ENCODE results near the gene SLIT3. TPM values are rescaled to one million over a fixed set of nuclear protein-coding genes. Genes with fewer than 3 reads are reported as not detected.
A peak's percentile ranks its signal among the peaks of the same experiment; 100 is the strongest.

Gene SLIT3
- total RNA-seq (2021; ENCODE audit: unreplicated experiment) (0.10 TPM), Bru-seq, nascent RNA (percentile 1 among the genes with signal in this experiment), BruChase-seq, experiment 1, labeled RNA remaining after a 6-hour chase (percentile 1 among the genes with signal in this experiment), BruChase-seq, experiment 2, labeled RNA remaining after a 2-hour chase (percentile 2 among the genes with signal in this experiment)
- 0.01 TPM in 1 of 2 replicates, not detected in the other for polyA plus RNA-seq (2012)
- long read RNA-seq = 0 reads

DNA sequence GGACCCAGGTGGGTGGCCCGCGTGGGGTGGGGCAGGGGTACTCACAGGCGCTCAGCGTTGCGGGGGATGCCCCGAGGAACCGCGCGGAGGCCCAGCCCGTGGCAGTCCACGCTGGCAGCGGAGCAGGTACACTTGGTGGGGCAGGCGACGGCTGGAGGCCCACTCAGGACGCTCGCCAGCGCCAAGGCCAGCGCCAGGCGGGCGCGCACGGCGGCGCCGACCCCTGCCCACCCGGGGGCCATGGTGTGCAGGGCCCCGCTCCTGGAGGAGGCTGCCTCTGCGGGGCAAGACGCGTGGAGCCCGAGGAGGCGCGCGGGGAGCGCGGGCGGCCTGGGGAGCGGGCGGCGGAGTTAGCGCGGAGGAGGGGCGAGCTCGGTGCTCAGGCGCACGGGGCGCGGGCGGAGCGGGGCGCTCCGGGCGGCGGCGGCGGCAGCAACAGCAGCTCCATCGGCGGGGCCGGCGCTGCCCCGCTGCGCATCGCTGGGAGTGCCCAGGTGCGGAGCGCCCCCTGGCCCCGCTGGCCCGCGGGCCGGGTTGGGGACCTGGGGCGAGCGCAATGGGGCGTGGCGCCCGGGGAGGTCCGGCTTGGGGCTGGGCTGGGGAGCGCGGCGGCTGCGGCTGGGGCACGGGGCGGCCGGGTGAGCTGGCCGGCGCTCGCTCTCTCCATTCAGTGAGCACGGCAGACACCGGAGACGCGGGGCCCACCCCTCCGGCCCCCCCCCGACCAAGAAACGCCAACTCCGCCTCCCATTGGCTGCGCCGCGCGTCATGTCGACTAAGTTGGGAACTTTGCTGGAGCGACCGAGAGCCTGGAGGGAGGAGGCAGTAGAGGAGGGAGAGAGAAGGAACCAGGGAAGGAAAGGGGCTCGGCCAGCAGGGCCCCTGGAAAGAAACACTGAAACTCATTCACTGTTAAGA, at the start of gene SLIT3:
TSS of gene SLIT3 (minus strand) at position 672 of the 918 bp plus-strand sequence. CDS start at position 242, 430 bp downstream.
- H3K9me2 ChIP-seq (ENCODE audit: insufficient read depth) = no peaks in the 10 kb centered on the region
- H3K4me1 ChIP-seq (ENCODE audit: control insufficient read depth in 1 of 2, insufficient read depth in 2 of 2, low read length in 2 of 2) = no peaks in the 10 kb centered on the region
- DNase-seq (ENCODE audit: low read depth, low spot score) (no peak), ATAC-seq (no peak)
- no peak within 1 kb of the TSS for H2AFZ ChIP-seq (ENCODE audit: low read depth, low read length, poor library complexity, severe bottlenecking)
- TF ChIP-seq, protein P1, sequence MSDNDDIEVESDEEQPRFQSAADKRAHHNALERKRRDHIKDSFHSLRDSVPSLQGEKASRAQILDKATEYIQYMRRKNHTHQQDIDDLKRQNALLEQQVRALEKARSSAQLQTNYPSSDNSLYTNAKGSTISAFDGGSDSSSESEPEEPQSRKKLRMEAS (IDR thresholded peaks at IDR 0.05) = no peak
- no peak for TF ChIP-seq ELF1 (IDR thresholded peaks at IDR 0.05; ENCODE audit: borderline replicate concordance, low read depth)
- no peak for TF ChIP-seq EZH2 (IDR thresholded peaks at IDR 0.05)
- TF ChIP-seq TCF7L2 (IDR thresholded peaks at IDR 0.05; ENCODE audit: borderline replicate concordance, extremely low read depth, insufficient read depth, insufficient read length) = no peak
- TF ChIP-seq SIN3A (IDR thresholded peaks at IDR 0.05; ENCODE audit: low read depth) = no peak
- TF ChIP-seq FOSL1 (IDR thresholded peaks at IDR 0.05; ENCODE audit: low read depth) = no peak
- TF ChIP-seq JUND (IDR thresholded peaks at IDR 0.05) = no peak
- no peak for TF ChIP-seq POLR2A (IDR thresholded peaks at IDR 0.05; ENCODE audit: borderline replicate concordance, extremely low read depth, insufficient read depth, insufficient read length)
- TF ChIP-seq, protein P2, sequence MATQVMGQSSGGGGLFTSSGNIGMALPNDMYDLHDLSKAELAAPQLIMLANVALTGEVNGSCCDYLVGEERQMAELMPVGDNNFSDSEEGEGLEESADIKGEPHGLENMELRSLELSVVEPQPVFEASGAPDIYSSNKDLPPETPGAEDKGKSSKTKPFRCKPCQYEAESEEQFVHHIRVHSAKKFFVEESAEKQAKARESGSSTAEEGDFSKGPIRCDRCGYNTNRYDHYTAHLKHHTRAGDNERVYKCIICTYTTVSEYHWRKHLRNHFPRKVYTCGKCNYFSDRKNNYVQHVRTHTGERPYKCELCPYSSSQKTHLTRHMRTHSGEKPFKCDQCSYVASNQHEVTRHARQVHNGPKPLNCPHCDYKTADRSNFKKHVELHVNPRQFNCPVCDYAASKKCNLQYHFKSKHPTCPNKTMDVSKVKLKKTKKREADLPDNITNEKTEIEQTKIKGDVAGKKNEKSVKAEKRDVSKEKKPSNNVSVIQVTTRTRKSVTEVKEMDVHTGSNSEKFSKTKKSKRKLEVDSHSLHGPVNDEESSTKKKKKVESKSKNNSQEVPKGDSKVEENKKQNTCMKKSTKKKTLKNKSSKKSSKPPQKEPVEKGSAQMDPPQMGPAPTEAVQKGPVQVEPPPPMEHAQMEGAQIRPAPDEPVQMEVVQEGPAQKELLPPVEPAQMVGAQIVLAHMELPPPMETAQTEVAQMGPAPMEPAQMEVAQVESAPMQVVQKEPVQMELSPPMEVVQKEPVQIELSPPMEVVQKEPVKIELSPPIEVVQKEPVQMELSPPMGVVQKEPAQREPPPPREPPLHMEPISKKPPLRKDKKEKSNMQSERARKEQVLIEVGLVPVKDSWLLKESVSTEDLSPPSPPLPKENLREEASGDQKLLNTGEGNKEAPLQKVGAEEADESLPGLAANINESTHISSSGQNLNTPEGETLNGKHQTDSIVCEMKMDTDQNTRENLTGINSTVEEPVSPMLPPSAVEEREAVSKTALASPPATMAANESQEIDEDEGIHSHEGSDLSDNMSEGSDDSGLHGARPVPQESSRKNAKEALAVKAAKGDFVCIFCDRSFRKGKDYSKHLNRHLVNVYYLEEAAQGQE (IDR thresholded peaks at IDR 0.05; ENCODE audit: low read depth) = no peak
- TF ChIP-seq CBX3 (IDR thresholded peaks at IDR 0.05; ENCODE audit: low read depth) = no peak
- no peak for TF ChIP-seq POLR2AphosphoS5 (IDR thresholded peaks at IDR 0.05; ENCODE audit: low read depth, low read length)
- no peak for TF ChIP-seq SRF (IDR thresholded peaks at IDR 0.05; ENCODE audit: low read depth)
- TF ChIP-seq, protein P3, sequence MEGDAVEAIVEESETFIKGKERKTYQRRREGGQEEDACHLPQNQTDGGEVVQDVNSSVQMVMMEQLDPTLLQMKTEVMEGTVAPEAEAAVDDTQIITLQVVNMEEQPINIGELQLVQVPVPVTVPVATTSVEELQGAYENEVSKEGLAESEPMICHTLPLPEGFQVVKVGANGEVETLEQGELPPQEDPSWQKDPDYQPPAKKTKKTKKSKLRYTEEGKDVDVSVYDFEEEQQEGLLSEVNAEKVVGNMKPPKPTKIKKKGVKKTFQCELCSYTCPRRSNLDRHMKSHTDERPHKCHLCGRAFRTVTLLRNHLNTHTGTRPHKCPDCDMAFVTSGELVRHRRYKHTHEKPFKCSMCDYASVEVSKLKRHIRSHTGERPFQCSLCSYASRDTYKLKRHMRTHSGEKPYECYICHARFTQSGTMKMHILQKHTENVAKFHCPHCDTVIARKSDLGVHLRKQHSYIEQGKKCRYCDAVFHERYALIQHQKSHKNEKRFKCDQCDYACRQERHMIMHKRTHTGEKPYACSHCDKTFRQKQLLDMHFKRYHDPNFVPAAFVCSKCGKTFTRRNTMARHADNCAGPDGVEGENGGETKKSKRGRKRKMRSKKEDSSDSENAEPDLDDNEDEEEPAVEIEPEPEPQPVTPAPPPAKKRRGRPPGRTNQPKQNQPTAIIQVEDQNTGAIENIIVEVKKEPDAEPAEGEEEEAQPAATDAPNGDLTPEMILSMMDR (IDR thresholded peaks at IDR 0.05 in 2 of 3, conservative IDR thresholded peaks at IDR 0.05 in 1 of 3; ENCODE audit: borderline replicate concordance in 1 of 3, insufficient read depth in 1 of 3, low read depth in 2 of 3, low read length in 2 of 3) = no peak
- TF ChIP-seq YY1 (IDR thresholded peaks at IDR 0.05; ENCODE audit: extremely low read depth, insufficient replicate concordance, low read depth, low read length) = no peak
- no peak for TF ChIP-seq ZFX (IDR thresholded peaks at IDR 0.05)
- ChIA-PET CTCF (no interaction called here), RAD21 (ENCODE audit: low non-redundant PET in 1 of 2, low total read pairs in 2 of 2, uncharacterized antibody in 2 of 2, unreplicated experiment in 2 of 2) (interaction anchor here in 1 of 2 experiments (0.7 kb wide), 1 partner anchor 587 kb away, joined by 3 read pairs; no protein-coding TSS in a partner anchor), POLR2A (no interaction called here)
- no peak within 1 kb of the TSS for H3K27ac ChIP-seq (ENCODE audit: low read depth, low read length)
- peaks cover 10% of the 10 kb centered on the region; the same call in 1 of the 2 replicates for H3K27me3 ChIP-seq (ENCODE audit: insufficient read depth, low read length)
- H4K20me1 ChIP-seq (ENCODE audit: insufficient read depth) = no peaks in the 10 kb centered on the region
- H3K4me3 ChIP-seq (replicated peaks in 1 of 2; ENCODE audit: low read depth in 1 of 2, low read length in 2 of 2) = no peak within 1 kb of the TSS
- no peaks in the 10 kb centered on the region for H3K79me2 ChIP-seq (ENCODE audit: insufficient read depth, low read length)
- no peak within 1 kb of the TSS for H3K9ac ChIP-seq (ENCODE audit: low read length)
- H3K36me3 ChIP-seq (ENCODE audit: control insufficient read depth in 1 of 2, insufficient read depth in 2 of 2, low read length in 2 of 2) = no peaks in the 10 kb centered on the region
- no peak within 1 kb of the TSS for H3K4me2 ChIP-seq (ENCODE audit: low read length)
- BruUV-seq (replicated peaks) = no TSS peak
- intact Hi-C loops (cut with micrococcal nuclease) = loop anchor here (5.0 kb wide), 1 partner anchor 618 kb away; no protein-coding TSS in a partner anchor
- no peaks in the 10 kb centered on the region for H3K9me3 ChIP-seq (ENCODE audit: control insufficient read depth in 1 of 2, insufficient read depth in 1 of 2, low read depth in 1 of 2, low read length in 2 of 2)

All from HCT116 (cell line).